K562 (cell line): ENCODE data around the gene CTNNB1. TPM values are rescaled to one million over a fixed set of nuclear protein-coding genes. Genes with fewer than 3 reads are reported as not detected.

Source experiments
- CREB1 ChIP-seq, 2 experiments: sonication (generic) in 1 of 2; formaldehyde crosslinking in 1 of 2; IDR thresholded peaks; 2 replicates each; pipeline versions ENCODE4 v1.6.1 to v1.8.0; 2012 to 2022; ENCODE audit warnings: inconsistent platforms in 1 of 2, mild to moderate bottlenecking in 1 of 2, missing genetic modification reagents in 1 of 2, moderate library complexity in 1 of 2
- CTBP1 ChIP-seq: fragments of 450-650 bp; IDR thresholded peaks from 2 replicates; pipeline ENCODE4 v1.6.1; 2016; ENCODE audit warnings: borderline replicate concordance
- ELK1 ChIP-seq: sonication (generic); formaldehyde crosslinking; IDR thresholded peaks from 2 replicates; pipeline ENCODE4 v1.8.1; 2022; ENCODE audit warnings: missing genetic modification reagents
- FOXP1 ChIP-seq: sonication (generic); formaldehyde crosslinking; IDR thresholded peaks from 2 replicates; pipeline ENCODE4 v1.8.0; 2022; ENCODE audit warnings: mild to moderate bottlenecking, missing genetic modification reagents
- HMBOX1 ChIP-seq: sonication (generic); IDR thresholded peaks from 2 replicates; pipeline ENCODE4 v1.6.1; 2016
- LARP7 ChIP-seq: fragments of 450-650 bp; IDR thresholded peaks from 2 replicates; pipeline ENCODE4 v1.6.1; 2016
- MNT ChIP-seq, 2 experiments: fragments of 450-650 bp; conservative IDR thresholded peaks; 2 replicates each; pipeline ENCODE4 v1.6.1; 2017; ENCODE audit warnings: mild to moderate bottlenecking in 2 of 2, moderate library complexity in 2 of 2
- MYBL2 ChIP-seq, 2 experiments: fragments of 450-650 bp in 1 of 2; sonication (generic) in 1 of 2; formaldehyde crosslinking in 1 of 2; IDR thresholded peaks; 2 replicates each; pipeline versions ENCODE4 v1.6.1 to v1.8.1; 2017 to 2022; ENCODE audit warnings: borderline replicate concordance in 1 of 2, inconsistent platforms in 1 of 2, low read depth in 1 of 2, mild to moderate bottlenecking in 1 of 2, missing genetic modification reagents in 1 of 2, moderate library complexity in 1 of 2
- NFIX ChIP-seq: fragments of 250-450 bp; sonication (Bioruptor Pico); IDR thresholded peaks from 2 replicates; pipeline ENCODE4 v1.4.0; 2020; ENCODE audit warnings: low read depth, mild to moderate bottlenecking, moderate library complexity
- NR0B1 ChIP-seq: fragments of 450-650 bp; IDR thresholded peaks from one replicate; pipeline ENCODE4 v1.6.1; 2018; ENCODE audit warnings: mild to moderate bottlenecking, moderate library complexity; ENCODE audit not compliant: partially characterized antibody
- SMARCA5 ChIP-seq: fragments of 450-650 bp; IDR thresholded peaks from 2 replicates; pipeline ENCODE4 v1.6.1; 2016
- SMARCC2 ChIP-seq: fragments of 450-650 bp; IDR thresholded peaks from 2 replicates; pipeline ENCODE4 v1.6.1; 2017; ENCODE audit warnings: antibody characterized with exemption, moderate library complexity, mild to moderate bottlenecking, low read depth
- SREBF1 ChIP-seq: fragments of 150-350 bp; IDR thresholded peaks from 2 replicates; pipeline ENCODE4 v1.6.1; 2014; ENCODE audit warnings: antibody characterized with exemption, low read depth, low read length, borderline replicate concordance
- ZKSCAN3 ChIP-seq: fragments of 250-450 bp; sonication (Bioruptor Pico); IDR thresholded peaks from 2 replicates; pipeline ENCODE4 v1.4.0; 2020
- ZMIZ1 ChIP-seq, 2 experiments: fragments of 150-350 bp in 1 of 2; IDR thresholded peaks; 2 replicates each; pipeline ENCODE4 v1.6.1; 2012 to 2016; ENCODE audit warnings: low read depth in 2 of 2, low read length in 2 of 2, mild to moderate bottlenecking in 1 of 2, moderate library complexity in 1 of 2
- ZNF146 ChIP-seq: IDR thresholded peaks from one replicate; pipeline ENCODE4 v1.6.1; 2018; ENCODE audit warnings: missing compliant biosample characterization; ENCODE audit not compliant: unreplicated experiment
- ZNF174 ChIP-seq: fragments of 250-450 bp; sonication (Bioruptor Pico); IDR thresholded peaks from 2 replicates; pipeline ENCODE4 v1.4.0; 2020; ENCODE audit warnings: mild to moderate bottlenecking
- polyA plus RNA-seq, 8 experiments: library from polyadenylated mRNA; depleted of rRNA in 4 of 8; stranded (reverse) in 5 of 8; unstranded in 3 of 8; fragments of >200 nt; fragmentation: Nextera tagmentation in 2 of 8; fragmentation: Illumina TruSeq in 1 of 8; extraction: Ambion mirVana in 2 of 8; extraction: Trizol in 1 of 8; gene quantifications; 2 replicates each; pipeline versions ENCODE4 v1.2.1 to v1.2.3, GENCODE V29; 2011 to 2014; ENCODE audit warnings: inconsistent platforms in 1 of 8, missing spikeins in 1 of 8
- total RNA-seq, 7 experiments: library from RNA; depleted of rRNA in 6 of 7; stranded (reverse); fragments of >200 nt in 6 of 7; fragmentation: Illumina TruSeq in 2 of 7; extraction: Trizol in 2 of 7; gene quantifications; 2 replicates each; pipeline versions ENCODE4 v1.2.1 to v1.2.3, GENCODE V29; 2011 to 2021; ENCODE audit warnings: low replicate concordance in 1 of 7

The CTNNB1 gene
- total and polyA plus RNA-seq, 9 of the 15 experiments (the other 6 are each of a cell fraction or from before 2014, with no cell fraction given): 44.3 to 193 (median 154) TPM

- TF ChIP-seq ZMIZ1 (IDR thresholded peaks at IDR 0.05; ENCODE audit: low read depth in 2 of 2, low read length in 2 of 2) (0 out of 4 replicates have a peak, but pooled peaks of 1 of the 2 experiments have one; percentile 44), SREBF1 (no peak), HMBOX1 (peak; percentile 68), FOXP1 (no peak), ZNF146 (CRISPR knock-in tag) (no peak), SMARCA5 (no peak), ELK1 (no peak), CREB1 (IDR thresholded peaks at IDR 0.05) (no peak), CREB1 (CRISPR knock-in tag; IDR thresholded peaks at IDR 0.05) (peak; percentile 23; the same call in 1 of the 2 replicates), MYBL2 (IDR thresholded peaks at IDR 0.05; ENCODE audit: low read depth) (no peak), MYBL2 (CRISPR knock-in tag; IDR thresholded peaks at IDR 0.05; ENCODE audit: borderline replicate concordance) (no peak), ZNF174 (CRISPR knock-in tag) (no peak), NFIX (CRISPR knock-in tag) (no peak), LARP7 (no peak), NR0B1 (no peak), SMARCC2 (peak; percentile 89), MNT (conservative IDR thresholded peaks at IDR 0.05) (peak in 1 of 2 experiments; percentile 51; a peak in 1 of 4 replicates), CTBP1 (peak; percentile 94), ZKSCAN3 (CRISPR knock-in tag) (peak; percentile 74; the same call in 1 of the 2 replicates)
Observed at GRCh38 chr3:41267975-41268640, 68.8 kb downstream of the CTNNB1 start (continued).
